OCI-LY3 (cell line): ENCODE data around the gene DCUN1D1.

Experiments used
- CTCF ChIP-seq: fragments of 200-600, 300-600 bp; sonication (generic); IDR thresholded peaks from 2 replicates; pipeline ENCODE4 v1.5.1; 2014; ENCODE audit warnings: antibody characterized with exemption, low read length, low read depth
- EZH2phosphoT487 ChIP-seq: fragments of 200-600 bp; shearing (Covaris generic); IDR thresholded peaks from 2 replicates; pipeline ENCODE4 v1.6.1; 2018; ENCODE audit warnings: antibody characterized with exemption, mixed run types, low read depth

- TF ChIP-seq CTCF (no peak), EZH2phosphoT487 (no peak)
Measured at GRCh38 chr3:182937293-182938051, 42.9 kb downstream of the DCUN1D1 start.
